GM21717 (cell line): Measurements from ENCODE around the gene MYH9.

ENCODE experiments used
- ATAC-seq: cut with Tn5 transposase; IDR thresholded peaks from one replicate; pipeline ENCODE4 v1.9.1; 2021; ENCODE audit warnings: mild to moderate bottlenecking, moderate library complexity; ENCODE audit not compliant: unreplicated experiment

Gene MYH9

GRCh38 chr22:36369004-36369921 is 18.5 kb downstream of the MYH9 start:
- ATAC-seq = no peak

- no peak for ATAC-seq
Observed at GRCh38 chr22:36368359-36368983, 19.3 kb downstream of the MYH9 start.

GRCh38 chr22:36367479-36367878 is 20.3 kb downstream of the MYH9 start:
- ATAC-seq = no peak

GRCh38 chr22:36367066-36367465 is 20.7 kb downstream of the MYH9 start:
- ATAC-seq = no peak

- no peak for ATAC-seq
Observed at GRCh38 chr22:36366291-36366708, 21.5 kb downstream of the MYH9 start.

- ATAC-seq = no peak
Observed at GRCh38 chr22:36365020-36365411, 22.8 kb downstream of the MYH9 start.

- no peak for ATAC-seq
Observed at GRCh38 chr22:36364255-36365019, 23.3 kb downstream of the MYH9 start.

- no peak for ATAC-seq
Observed at GRCh38 chr22:36363349-36363981, 24.3 kb downstream of the MYH9 start.

GRCh38 chr22:36362932-36363331 is 24.8 kb downstream of the MYH9 start:
- ATAC-seq = no peak

- no peak for ATAC-seq
Observed at GRCh38 chr22:36362075-36362474, 25.7 kb downstream of the MYH9 start.

GRCh38 chr22:36360871-36361383 is 26.8 kb downstream of the MYH9 start:
- no peak for ATAC-seq

- no peak for ATAC-seq
Observed at GRCh38 chr22:36360011-36360410, 27.8 kb downstream of the MYH9 start.

- ATAC-seq = no peak
Observed at GRCh38 chr22:36359470-36359996, 28.2 kb downstream of the MYH9 start.

GRCh38 chr22:36358533-36359469 is 29.0 kb downstream of the MYH9 start:
- no peak for ATAC-seq

- ATAC-seq = no peak
Observed at GRCh38 chr22:36356708-36357624, 30.8 kb downstream of the MYH9 start.

- no peak for ATAC-seq
Observed at GRCh38 chr22:36355894-36356293, 31.9 kb downstream of the MYH9 start.

- ATAC-seq = no peak
Observed at GRCh38 chr22:36355362-36355761, 32.4 kb downstream of the MYH9 start.

- ATAC-seq = no peak
Observed at GRCh38 chr22:36352803-36353507, 34.8 kb downstream of the MYH9 start.
